ENCODE measurements around the gene CFL2.

GRCh38 chr14:34715127-34715863, 902 bp upstream of the CFL2 start:
- TF ChIP-seq POLR2A (IDR thresholded peaks at IDR 0.05) (no peak), CTCF (IDR thresholded peaks at IDR 0.05) (no peak), EP300 (IDR thresholded peaks at IDR 0.05) (no peak), POLR2AphosphoS5 (IDR thresholded peaks at IDR 0.05) (no peak)
